ENCODE results near the gene ITPR1.

GRCh38 chr3:4656059-4656458, 162.9 kb downstream of the ITPR1 start:
- TF ChIP-seq CTCF (conservative IDR thresholded peaks at IDR 0.05; ENCODE audit: low read length), result peak; percentile 65
- no peak for TF ChIP-seq EZH2phosphoT487 (IDR thresholded peaks at IDR 0.05; ENCODE audit: borderline replicate concordance)

Data from Loucy (cell line).